GM12891 (cell line): ENCODE data around the gene HIP1.
"Not testable (repeated sequence)": the region's sequence is repeated elsewhere in the genome, so short reads cannot be mapped to it uniquely, and the experiment has no call there.

Experiments used
- PAX5 ChIP-seq: IDR thresholded peaks from 2 replicates; pipeline ENCODE4 v1.6.1; 2011; ENCODE audit warnings: low read length, moderate library complexity, mild to moderate bottlenecking; ENCODE audit not compliant: insufficient read depth, severe bottlenecking
- POLR2A ChIP-seq: IDR thresholded peaks from 2 replicates; pipeline ENCODE4 v1.6.1; 2011; ENCODE audit warnings: low read depth, low read length, control low read depth
- POLR2AphosphoS5 ChIP-seq: IDR thresholded peaks from 2 replicates; pipeline ENCODE4 v1.6.1; 2011; ENCODE audit warnings: low read depth, low read length, control low read depth
- POU2F2 ChIP-seq: IDR thresholded peaks from 2 replicates; pipeline ENCODE4 v1.6.1; 2011; ENCODE audit warnings: low read depth, mild to moderate bottlenecking, control low read depth, low read length, moderate library complexity
- SPI1 ChIP-seq: IDR thresholded peaks from 2 replicates; pipeline ENCODE4 v1.6.1; 2011; ENCODE audit warnings: low read depth, low read length, control low read depth
- TAF1 ChIP-seq: IDR thresholded peaks from 2 replicates; pipeline ENCODE4 v1.6.1; 2011; ENCODE audit warnings: low read depth, low read length, control low read depth

DNA sequence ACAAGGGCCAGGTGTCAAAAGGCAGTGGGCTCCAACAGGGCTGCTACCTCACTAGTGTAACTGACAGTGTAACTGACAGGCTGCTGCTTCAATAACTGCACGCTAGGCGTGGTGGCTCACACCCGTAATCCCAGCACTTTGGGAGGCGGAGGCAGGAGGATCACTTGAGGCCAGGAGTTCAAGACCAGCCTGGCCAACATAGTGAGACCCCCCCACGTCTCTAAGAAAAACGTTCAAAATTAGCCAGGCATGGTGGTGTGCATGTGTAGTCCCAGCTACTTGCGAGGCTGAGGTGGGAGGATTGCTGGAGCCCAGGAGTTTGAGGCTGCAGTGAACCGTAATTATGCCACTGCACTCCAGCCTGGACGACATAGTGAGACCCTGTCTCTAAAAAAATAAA is 16.8 kb downstream of the HIP1 start:
- not testable (repeated sequence) for TF ChIP-seq POLR2AphosphoS5, POLR2A, TAF1, SPI1, POU2F2, PAX5
